Right lobe of liver (tissue), 6 donors: Measurements from ENCODE around the gene KLHDC10. TPM values are rescaled to one million over a fixed set of nuclear protein-coding genes. Genes with fewer than 3 reads are reported as not detected.
"Not testable (repeated sequence)": the region's sequence is repeated elsewhere in the genome, so short reads cannot be mapped to it uniquely, and the experiment has no call there.

ENCODE experiments used
- ATAC-seq, 4 donors: fragments of 200-7000 bp; cut with Tn5 transposase; one replicate each; pipeline ENCODE4 v1.9.1; 2020; ENCODE audit warnings: mild to moderate bottlenecking in 4 of 4, moderate library complexity in 4 of 4
- DNase-seq, 3 donors: peaks; one replicate each; pipeline ENCODE4 v3.0.0-alpha.2; 2020
- H3K27ac ChIP-seq, 3 donors: fragments of 200-600 bp; one replicate each; pipeline ENCODE4 v1.8.0; 2022
- H3K27me3 ChIP-seq, 2 donors: fragments of 200-600 bp; one replicate each; pipeline ENCODE4 v1.8.0; 2022
- H3K36me3 ChIP-seq, 4 donors: fragments of 200-600 bp; sonication (generic) in 1 of 4; one replicate each; pipeline versions ENCODE4 v1.5.1 to v1.8.0; 2017 to 2022; ENCODE audit warnings: control low read depth in 1 of 4
- H3K4me1 ChIP-seq, 4 donors: fragments of 200-600 bp; sonication (generic) in 1 of 4; one replicate each; pipeline versions ENCODE4 v1.5.1 to v1.8.0; 2017 to 2022; ENCODE audit warnings: control low read depth in 1 of 4
- H3K4me3 ChIP-seq, 3 donors: fragments of 200-600 bp; one replicate each; pipeline ENCODE4 v1.8.0; 2022
- H3K9me3 ChIP-seq, 4 donors: fragments of 200-600 bp; sonication (generic) in 1 of 4; one replicate each; pipeline versions ENCODE4 v1.5.1 to v1.8.0; 2017 to 2022; ENCODE audit warnings: control low read depth in 1 of 4
- CTCF ChIP-seq, 4 donors: fragments of 200-600 bp in 3 of 4; fragments of 450-650 bp in 1 of 4; IDR thresholded peaks; one replicate each; pipeline versions ENCODE4 v1.5.1 to v1.8.0; 2016 to 2022; ENCODE audit warnings: antibody characterized with exemption in 4 of 4, mild to moderate bottlenecking in 2 of 4
- POLR2A ChIP-seq: fragments of 450-650 bp; IDR thresholded peaks from one replicate; pipeline ENCODE4 v1.6.1; 2017; ENCODE audit warnings: antibody characterized with exemption, mild to moderate bottlenecking
- WGBS: methylation state at CpG from one replicate; pipeline ENCODE4 v1.1.6; 2018; ENCODE audit warnings: low coverage, low lambda C conversion rate; ENCODE audit not compliant: insufficient coverage; ENCODE audit errors: missing lambda C conversion rate; 5-methylcytosine and 5-hydroxymethylcytosine counted together
- intact Hi-C, 2 donors: fragments of 100-400 bp; cut with DNase I; formaldehyde crosslinking; loops; one replicate each; pipeline versions ENCODE4 v1.11.2 to v1.14.1; 2022
- total RNA-seq, 6 experiments: library from RNA; depleted of rRNA in 2 of 6; stranded (reverse); fragments of >200 nt in 2 of 6; fragmentation: NEBNext Ultra II Directional in 3 of 6; extraction: Animal tissue kit (Norgen Biotek cat#: 25700) in 3 of 6; gene quantifications; one replicate each; pipeline versions ENCODE4 v1.1.0 to v1.2.4, GENCODE V29; 2016 to 2023
- donor health status: DM: no; HTN: yes; CAD: no.
- donor health status: DM: no; HTN: no; CAD: no.
- donor health status: DM: no; HTN: no; CAD: no.
- donor health status: DM: no; HTN: yes; CAD: no.
- donor health status: DM: no; HTN: yes; CAD: no.

Gene KLHDC10
- total RNA-seq, 6 experiments from 2014 or later: 12.7 to 35.4 (median 21.7) TPM

GRCh38 chr7:130048906-130049305 is 21.4 kb upstream of the KLHDC10 start:
- WGBS: 91% methylated on average over 4 of the region's 4 CpGs
- H3K27me3 ChIP-seq: no peaks in the 10 kb centered on the region
- peaks cover 0 to 10% (median 5%) of the 10 kb centered on the region in 4 donors for H3K4me1 ChIP-seq
- TF ChIP-seq POLR2A: no peak
- TF ChIP-seq CTCF (IDR thresholded peaks at IDR 0.05): no peak
- H3K4me3 ChIP-seq: no peak overlapping the region
- no peak overlapping the region for H3K27ac ChIP-seq
- no peaks in the 10 kb centered on the region for H3K9me3 ChIP-seq
- H3K36me3 ChIP-seq: peaks cover 0 to 3% (median 0%) of the 10 kb centered on the region in 4 donors
- ATAC-seq: no peak
- no peak for DNase-seq
- intact Hi-C loops: no loop called here

- peaks cover 0 to 10% (median 5%) of the 10 kb centered on the region in 4 donors for H3K4me1 ChIP-seq
- H3K4me3 ChIP-seq, H3K27me3 ChIP-seq, DNase-seq, intact Hi-C loops, H3K36me3 ChIP-seq, ATAC-seq, H3K9me3 ChIP-seq, H3K27ac ChIP-seq: not testable (repeated sequence)
- WGBS: 92% methylated on average over 9 of the region's 15 CpGs
These were observed 18.1 kb upstream of the KLHDC10 start for GRCh38 chr7:130052250-130052649.

GRCh38 chr7:130055198-130055597 is 15.1 kb upstream of the KLHDC10 start:
- intact Hi-C loops, ATAC-seq: not testable (repeated sequence)
- WGBS: 91% methylated on average over 8 of the region's 8 CpGs

GRCh38 chr7:130062246-130062645 is 8.1 kb upstream of the KLHDC10 start:
- H3K27me3 ChIP-seq: no peaks in the 10 kb centered on the region
- H3K36me3 ChIP-seq: no peaks in the 10 kb centered on the region
- WGBS: 80% methylated on average over 1 of the region's 1 CpG
- TF ChIP-seq CTCF (IDR thresholded peaks at IDR 0.05) (no peak), POLR2A (no peak)
- H3K9me3 ChIP-seq: no peaks in the 10 kb centered on the region
- no peak for DNase-seq
- intact Hi-C loops: no loop called here
- H3K4me3 ChIP-seq: no peak overlapping the region
- H3K27ac ChIP-seq: no peak overlapping the region
- peaks cover 0 to 39% (median 12%) of the 10 kb centered on the region in 4 donors for H3K4me1 ChIP-seq
- no peak for ATAC-seq

More at GRCh38 chr7:130055198-130055597, 15.1 kb upstream of the KLHDC10 start:
- H3K27ac ChIP-seq, H3K4me3 ChIP-seq, H3K36me3 ChIP-seq, H3K9me3 ChIP-seq, DNase-seq, H3K27me3 ChIP-seq, H3K4me1 ChIP-seq: not testable (repeated sequence)

- DNase-seq (peak; percentile 49 to 67 (median 63)), ATAC-seq (peak in 3 of 4 donors; percentile 9 to 45 (median 19))
- Histone ChIP-seq H3K27me3 (no peaks in the 10 kb centered on the region), H3K27ac (peak overlapping the region in 1 of 3 donors; percentile 66), H3K9me3 (no peaks in the 10 kb centered on the region), H3K36me3 (no peaks in the 10 kb centered on the region), H3K4me3 (peak overlapping the region in 1 of 3 donors; percentile 27), H3K4me1 (peaks cover 0 to 39% (median 13%) of the 10 kb centered on the region in 4 donors)
- TF ChIP-seq CTCF (IDR thresholded peaks at IDR 0.05) (peak; percentile 58 to 86 (median 74)), POLR2A (no peak)
- 0% methylated on average over 2 of the region's 2 CpGs for WGBS
- intact Hi-C loops: no loop called here
These were observed 7.3 kb upstream of the KLHDC10 start for GRCh38 chr7:130063036-130063435.

- WGBS: 53% methylated on average over 5 of the region's 6 CpGs
- intact Hi-C loops: not testable (repeated sequence)
These were observed 5.8 kb upstream of the KLHDC10 start for GRCh38 chr7:130064580-130064926.

More at GRCh38 chr7:130064580-130064926, 5.8 kb upstream of the KLHDC10 start:
- H3K4me3 ChIP-seq, DNase-seq, H3K27me3 ChIP-seq, H3K9me3 ChIP-seq, H3K36me3 ChIP-seq: not testable (repeated sequence)
- ATAC-seq: peak in 1 of 4 donors; percentile 1
- Histone ChIP-seq H3K4me1 (peaks cover 0 to 53% (median 19%) of the 10 kb centered on the region in 4 donors), H3K27ac (peak overlapping the region in 2 of 3 donors; percentile 54 to 66)
